ENCODE data around the gene MAP3K2.

Gene MAP3K2, protein sequence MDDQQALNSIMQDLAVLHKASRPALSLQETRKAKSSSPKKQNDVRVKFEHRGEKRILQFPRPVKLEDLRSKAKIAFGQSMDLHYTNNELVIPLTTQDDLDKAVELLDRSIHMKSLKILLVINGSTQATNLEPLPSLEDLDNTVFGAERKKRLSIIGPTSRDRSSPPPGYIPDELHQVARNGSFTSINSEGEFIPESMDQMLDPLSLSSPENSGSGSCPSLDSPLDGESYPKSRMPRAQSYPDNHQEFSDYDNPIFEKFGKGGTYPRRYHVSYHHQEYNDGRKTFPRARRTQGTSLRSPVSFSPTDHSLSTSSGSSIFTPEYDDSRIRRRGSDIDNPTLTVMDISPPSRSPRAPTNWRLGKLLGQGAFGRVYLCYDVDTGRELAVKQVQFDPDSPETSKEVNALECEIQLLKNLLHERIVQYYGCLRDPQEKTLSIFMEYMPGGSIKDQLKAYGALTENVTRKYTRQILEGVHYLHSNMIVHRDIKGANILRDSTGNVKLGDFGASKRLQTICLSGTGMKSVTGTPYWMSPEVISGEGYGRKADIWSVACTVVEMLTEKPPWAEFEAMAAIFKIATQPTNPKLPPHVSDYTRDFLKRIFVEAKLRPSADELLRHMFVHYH

DNA sequence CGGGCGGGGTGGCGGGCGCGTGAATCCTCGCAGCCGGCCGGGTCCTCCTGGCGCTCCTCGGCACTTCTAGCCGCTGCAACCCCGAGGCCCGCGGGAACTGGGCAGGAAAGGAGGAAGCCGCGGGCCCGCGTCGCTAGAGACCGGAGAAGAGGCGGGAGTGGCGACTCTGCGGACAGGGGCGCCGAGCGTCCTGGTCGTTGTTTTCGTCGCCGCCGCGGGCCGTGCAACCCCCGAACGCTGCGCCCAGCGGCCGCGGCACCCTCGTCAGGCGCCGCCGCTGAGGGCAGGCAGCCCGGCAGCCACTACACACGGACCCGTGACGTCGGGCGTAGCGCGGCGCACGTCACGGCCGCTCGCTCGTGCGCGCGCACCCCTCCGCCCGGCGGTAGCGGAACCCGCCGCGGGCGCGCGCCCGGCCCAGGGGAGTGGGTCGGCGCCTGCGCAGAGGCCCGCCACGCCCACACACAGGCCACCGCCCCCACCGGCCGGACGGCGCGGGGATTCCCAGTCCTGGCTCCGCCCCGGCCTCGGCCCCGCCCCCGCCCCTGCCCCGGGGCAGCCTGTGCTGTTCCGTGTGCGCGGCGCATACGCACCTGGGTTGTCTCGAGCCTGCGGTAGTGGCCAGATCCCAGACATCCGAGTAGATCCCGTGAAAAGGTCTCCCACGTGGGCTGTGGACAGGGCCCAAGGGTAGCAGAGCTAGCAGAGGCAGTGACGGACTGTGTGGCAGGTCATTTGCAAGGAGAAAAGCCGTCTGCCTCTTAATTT is at the start of gene MAP3K2:
TSS of gene MAP3K2 (minus strand) at position 321 of the 768 bp plus-strand sequence. CDS start 44,846 bp downstream, outside the sequence.
- DNase-seq: peak; percentile 87

DNA sequence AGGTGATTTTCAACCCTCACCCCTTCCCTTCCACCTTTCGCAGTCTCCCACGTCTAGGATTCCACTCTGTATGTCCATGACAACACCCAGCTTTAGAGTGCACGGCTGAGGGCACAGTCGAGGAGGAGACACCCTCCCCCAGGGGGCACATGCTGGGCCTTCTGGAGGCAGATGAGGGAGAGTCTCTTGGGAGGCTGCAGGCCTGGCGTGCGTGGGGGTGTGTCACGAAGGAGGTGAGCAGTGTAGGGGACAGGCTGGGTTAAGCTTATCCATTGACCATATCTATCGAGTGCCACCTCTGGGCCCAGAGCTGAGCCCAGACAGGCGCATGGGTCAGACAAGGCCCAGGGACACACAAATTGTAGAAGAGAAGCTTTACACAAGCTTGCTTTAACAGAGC is 49.3 kb upstream of the MAP3K2 start:
- DNase-seq: no peak

DNA sequence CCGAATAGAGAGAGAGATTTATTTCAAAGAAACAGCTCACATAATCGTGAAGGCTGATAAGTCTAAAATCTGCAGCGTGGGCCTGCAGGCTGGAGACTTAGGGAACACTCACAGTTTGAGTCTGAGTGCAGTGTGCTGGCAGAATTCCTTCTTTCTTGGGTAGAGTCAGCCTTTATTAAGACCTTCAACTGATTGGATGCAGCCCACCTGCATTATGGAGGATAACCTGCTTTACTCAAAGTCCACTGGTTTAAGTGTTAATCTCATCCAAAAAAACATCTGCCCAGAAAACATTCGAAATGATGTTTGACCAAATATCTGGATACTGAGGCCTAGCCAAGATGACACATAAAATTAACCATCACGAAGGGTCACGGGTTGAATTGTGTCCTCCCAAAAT is 46.7 kb upstream of the MAP3K2 start:
- DNase-seq: no peak

DNA sequence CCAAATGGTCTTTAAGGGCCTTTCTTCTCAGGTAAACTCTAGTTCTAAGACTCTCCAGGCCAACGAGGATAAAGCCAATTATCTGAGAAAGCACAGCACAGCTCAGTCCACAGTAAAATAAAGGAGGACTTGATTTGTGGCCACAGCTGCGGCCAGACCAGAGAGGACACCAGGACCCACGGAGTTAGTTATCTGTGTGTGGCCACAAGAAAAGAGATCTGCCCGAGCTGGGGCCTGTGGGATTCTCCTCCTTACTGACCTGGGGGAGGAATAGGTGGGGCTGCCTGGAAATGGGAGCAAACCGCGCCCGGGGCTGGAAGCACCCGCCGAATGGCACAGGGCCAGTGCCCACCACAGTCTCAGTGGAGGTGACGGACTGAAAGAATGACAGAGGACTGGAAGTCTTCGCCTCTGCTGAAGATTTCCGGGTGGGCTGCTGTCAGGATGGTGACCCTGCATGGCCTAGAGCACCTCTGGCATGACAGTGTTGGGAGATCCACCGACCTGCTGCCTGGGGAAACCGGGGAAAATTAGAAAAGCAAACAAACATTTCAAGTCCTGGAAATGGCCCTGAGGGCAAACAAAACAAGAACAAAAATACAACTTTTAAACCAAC is 43.7 kb upstream of the MAP3K2 start:
- DNase-seq: no peak

DNA sequence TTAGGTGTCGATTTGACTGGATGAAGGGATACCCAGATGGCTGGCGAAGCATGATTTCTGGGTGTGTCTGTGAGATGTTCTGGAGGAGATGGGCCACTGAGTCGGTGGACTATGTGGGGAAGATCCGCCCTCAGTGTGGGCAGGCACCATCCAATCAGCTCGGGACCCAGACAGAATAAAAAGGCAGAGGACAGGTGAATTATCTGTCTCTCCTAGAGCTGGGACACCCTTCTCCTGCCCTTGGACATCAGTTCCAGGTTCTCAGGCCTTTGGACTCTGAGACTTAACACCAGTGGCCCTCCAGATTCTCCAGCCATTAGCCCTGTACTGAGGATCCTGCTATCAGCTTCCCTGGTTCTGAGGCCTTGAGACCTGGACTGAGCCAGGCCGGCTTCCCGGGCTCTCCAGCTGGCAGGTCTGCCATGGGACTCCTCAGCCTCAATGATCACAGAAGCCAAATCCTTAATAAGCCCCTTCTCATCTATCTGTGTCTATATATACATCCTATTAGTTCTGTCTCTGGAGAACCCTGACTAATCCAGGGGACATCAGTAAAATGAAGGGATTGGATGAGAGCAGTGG is 42.2 kb upstream of the MAP3K2 start:
- no peak for DNase-seq

DNA sequence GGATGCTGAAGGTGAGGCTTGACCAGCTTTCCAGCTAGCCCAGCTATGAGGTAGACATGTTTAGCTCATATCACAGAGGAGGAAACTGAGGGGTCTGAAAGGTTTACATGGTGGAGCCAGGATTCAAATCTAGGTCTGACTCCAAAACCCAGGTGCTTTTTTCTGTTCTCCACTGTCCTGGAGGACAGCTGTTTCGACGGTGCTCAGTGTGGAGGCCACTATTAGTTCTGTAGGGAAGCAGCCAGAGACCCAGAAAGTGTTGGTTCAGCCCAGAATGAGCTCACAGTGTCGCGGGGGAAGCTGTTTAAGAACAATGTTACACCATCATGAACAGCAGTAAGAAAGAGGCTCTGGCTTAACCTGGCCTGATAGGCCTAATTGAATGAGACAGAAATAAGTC is 41.5 kb upstream of the MAP3K2 start:
- DNase-seq: no peak

DNA sequence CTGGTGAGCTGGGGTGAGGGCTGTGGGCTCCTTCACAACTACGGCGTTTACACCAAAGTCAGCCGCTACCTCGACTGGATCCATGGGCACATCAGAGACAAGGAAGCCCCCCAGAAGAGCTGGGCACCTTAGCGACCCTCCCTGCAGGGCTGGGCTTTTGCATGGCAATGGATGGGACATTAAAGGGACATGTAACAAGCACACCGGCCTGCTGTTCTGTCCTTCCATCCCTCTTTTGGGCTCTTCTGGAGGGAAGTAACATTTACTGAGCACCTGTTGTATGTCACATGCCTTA is 41.0 kb upstream of the MAP3K2 start:
- DNase-seq: no peak

DNA sequence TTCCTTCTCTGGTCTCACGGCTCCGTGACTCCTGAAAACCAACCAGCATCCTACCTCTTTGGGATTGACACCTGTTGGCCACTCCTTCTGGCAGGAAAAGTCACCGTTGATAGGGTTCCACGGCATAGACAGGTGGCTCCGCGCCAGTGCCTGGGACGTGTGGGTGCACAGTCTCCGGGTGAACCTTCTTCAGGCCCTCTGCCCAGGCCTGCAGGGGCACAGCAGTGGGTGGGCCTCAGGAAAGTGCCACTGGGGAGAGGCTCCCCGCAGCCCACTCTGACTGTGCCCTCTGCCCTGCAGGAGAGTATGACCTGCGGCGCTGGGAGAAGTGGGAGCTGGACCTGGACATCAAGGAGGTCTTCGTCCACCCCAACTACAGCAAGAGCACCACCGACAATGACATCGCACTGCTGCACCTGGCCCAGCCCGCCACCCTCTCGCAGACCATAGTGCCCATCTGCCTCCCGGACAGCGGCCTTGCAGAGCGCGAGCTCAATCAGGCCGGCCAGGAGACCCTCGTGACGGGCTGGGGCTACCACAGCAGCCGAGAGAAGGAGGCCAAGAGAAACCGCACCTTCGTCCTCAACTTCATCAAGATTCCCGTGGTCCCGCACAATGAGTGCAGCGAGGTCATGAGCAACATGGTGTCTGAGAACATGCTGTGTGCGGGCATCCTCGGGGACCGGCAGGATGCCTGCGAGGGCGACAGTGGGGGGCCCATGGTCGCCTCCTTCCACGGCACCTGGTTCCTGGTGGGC is 40.5 kb upstream of the MAP3K2 start:
- DNase-seq: no peak

DNA sequence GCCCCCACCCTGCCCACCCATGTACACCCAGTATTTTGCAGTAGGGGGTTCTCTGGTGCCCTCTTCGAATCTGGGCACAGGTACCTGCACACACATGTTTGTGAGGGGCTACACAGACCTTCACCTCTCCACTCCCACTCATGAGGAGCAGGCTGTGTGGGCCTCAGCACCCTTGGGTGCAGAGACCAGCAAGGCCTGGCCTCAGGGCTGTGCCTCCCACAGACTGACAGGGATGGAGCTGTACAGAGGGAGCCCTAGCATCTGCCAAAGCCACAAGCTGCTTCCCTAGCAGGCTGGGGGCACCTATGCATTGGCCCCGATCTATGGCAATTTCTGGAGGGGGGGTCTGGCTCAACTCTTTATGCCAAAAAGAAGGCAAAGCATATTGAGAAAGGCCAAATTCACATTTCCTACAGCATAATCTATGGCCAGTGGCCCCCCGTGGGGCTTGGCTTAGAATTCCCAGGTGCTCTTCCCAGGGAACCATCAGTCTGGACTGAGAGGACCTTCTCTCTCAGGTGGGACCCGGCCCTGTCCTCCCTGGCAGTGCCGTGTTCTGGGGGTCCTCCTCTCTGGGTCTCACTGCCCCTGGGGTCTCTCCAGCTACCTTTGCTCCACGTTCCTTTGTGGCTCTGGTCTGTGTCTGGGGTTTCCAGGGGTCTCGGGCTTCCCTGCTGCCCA is 39.7 kb upstream of the MAP3K2 start:
- no peak for DNase-seq

DNA sequence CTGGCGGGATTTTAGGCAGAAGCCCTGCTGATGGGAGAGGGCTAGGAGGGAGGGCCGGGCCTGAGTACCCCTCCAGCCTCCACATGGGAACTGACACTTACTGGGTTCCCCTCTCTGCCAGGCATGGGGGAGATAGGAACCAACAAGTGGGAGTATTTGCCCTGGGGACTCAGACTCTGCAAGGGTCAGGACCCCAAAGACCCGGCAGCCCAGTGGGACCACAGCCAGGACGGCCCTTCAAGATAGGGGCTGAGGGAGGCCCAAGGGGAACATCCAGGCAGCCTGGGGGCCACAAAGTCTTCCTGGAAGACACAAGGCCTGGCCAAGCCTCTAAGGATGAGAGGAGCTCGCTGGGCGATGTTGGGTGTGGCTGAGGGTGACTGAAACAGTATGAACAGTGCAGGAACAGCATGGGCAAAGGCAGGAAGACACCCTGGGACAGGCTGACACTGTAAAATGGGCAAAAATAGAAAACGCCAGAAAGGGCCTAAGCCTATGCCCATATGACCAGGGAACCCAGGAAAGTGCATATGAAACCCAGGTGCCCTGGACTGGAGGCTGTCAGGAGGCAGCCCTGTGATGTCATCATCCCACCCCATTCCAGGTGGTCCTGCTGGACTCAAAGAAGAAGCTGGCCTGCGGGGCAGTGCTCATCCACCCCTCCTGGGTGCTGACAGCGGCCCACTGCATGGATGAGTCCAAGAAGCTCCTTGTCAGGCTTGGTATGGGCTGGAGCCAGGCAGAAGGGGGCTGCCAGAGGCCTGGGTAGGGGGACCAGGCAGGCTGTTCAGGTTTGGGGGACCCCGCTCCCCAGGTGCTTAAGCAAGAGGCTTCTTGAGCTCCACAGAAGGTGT is 39.0 kb upstream of the MAP3K2 start:
- DNase-seq: no peak

DNA sequence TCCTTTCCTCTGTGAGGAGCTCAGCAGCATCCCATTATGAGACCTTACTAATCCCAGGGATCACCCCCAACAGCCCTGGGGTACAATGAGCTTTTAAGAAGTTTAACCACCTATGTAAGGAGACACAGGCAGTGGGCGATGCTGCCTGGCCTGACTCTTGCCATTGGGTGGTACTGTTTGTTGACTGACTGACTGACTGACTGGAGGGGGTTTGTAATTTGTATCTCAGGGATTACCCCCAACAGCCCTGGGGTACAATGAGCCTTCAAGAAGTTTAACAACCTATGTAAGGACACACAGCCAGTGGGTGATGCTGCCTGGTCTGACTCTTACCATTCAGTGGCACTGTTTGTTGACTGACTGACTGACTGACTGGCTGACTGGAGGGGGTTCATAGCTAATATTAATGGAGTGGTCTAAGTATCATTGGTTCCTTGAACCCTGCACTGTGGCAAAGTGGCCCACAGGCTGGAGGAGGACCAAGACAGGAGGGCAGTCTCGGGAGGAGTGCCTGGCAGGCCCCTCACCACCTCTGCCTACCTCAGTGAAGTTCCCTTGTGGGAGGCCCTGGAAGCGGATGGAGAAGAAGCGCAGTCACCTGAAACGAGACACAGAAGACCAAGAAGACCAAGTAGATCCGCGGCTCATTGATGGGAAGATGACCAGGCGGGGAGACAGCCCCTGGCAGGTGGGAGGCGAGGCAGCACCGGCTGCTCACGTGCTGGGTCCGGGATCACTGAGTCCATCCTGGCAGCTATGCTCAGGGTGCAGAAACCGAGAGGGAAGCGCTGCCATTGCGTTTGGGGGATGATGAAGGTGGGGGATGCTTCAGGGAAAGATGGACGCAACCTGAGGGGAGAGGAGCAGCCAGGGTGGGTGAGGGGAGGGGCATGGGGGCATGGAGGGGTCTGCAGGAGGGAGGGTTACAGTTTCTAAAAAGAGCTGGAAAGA is 38.0 kb upstream of the MAP3K2 start:
- no peak for DNase-seq

DNA sequence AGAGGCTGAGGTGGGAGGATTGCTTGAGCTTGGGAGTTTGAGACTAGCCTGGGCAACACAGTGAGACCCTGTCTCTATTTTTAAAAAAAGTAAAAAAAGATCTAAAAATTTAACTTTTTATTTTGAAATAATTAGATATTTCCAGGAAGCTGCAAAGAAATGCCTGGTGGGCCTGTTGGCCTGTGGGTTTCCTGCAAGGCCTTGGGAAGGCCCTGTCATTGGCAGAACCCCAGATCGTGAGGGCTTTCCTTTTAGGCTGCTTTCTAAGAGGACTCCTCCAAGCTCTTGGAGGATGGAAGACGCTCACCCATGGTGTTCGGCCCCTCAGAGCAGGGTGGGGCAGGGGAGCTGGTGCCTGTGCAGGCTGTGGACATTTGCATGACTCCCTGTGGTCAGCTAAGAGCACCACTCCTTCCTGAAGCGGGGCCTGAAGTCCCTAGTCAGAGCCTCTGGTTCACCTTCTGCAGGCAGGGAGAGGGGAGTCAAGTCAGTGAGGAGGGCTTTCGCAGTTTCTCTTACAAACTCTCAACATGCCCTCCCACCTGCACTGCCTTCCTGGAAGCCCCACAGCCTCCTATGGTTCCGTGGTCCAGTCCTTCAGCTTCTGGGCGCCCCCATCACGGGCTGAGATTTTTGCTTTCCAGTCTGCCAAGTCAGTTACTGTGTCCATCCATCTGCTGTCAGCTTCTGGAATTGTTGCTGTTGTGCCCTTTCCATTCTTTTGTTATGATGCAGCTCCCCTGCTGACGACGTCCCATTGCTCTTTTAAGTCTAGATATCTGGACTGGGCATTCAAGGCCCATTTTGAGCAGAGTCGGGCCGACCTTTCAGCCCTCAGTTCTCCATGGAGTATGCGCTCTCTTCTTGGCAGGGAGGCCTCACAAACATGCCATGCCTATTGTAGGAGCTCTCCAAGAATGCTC is 37.1 kb upstream of the MAP3K2 start:
- no peak for DNase-seq

DNA sequence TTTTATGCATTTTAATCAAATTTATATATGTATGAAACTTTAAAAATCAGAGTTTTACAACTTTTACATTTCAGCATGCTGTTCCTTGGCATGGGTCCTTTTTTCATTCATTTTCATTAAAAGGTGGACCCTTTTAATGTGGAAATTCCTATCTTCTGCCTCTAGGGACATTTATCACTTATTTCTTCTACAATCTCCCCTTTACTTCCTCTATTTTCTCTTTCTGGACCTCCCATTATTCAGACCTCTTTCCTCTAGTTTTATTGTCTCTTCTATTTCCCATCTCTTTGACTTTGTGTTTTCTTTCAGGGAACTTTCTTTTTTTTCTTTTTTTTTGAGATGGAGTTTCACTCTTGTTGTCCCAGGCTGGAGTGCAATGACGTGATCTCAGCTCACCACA is 36.1 kb upstream of the MAP3K2 start:
- DNase-seq: no peak

DNA sequence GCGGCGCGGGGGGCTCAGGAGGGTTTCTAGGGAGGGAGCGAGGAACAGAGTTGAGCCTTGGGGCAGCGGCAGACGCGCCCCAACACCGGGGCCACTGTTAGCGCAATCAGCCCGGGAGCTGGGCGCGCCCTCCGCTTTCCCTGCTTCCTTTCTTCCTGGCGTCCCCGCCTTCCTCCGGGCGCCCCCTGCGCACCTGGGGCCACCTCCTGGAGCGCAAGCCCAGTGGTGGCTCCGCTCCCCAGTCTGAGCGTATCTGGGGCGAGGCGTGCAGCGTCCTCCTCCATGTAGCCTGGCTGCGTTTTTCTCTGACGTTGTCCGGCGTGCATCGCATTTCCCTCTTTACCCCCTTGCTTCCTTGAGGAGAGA is 35.7 kb upstream of the MAP3K2 start:
- peak; percentile 27 for DNase-seq

DNA sequence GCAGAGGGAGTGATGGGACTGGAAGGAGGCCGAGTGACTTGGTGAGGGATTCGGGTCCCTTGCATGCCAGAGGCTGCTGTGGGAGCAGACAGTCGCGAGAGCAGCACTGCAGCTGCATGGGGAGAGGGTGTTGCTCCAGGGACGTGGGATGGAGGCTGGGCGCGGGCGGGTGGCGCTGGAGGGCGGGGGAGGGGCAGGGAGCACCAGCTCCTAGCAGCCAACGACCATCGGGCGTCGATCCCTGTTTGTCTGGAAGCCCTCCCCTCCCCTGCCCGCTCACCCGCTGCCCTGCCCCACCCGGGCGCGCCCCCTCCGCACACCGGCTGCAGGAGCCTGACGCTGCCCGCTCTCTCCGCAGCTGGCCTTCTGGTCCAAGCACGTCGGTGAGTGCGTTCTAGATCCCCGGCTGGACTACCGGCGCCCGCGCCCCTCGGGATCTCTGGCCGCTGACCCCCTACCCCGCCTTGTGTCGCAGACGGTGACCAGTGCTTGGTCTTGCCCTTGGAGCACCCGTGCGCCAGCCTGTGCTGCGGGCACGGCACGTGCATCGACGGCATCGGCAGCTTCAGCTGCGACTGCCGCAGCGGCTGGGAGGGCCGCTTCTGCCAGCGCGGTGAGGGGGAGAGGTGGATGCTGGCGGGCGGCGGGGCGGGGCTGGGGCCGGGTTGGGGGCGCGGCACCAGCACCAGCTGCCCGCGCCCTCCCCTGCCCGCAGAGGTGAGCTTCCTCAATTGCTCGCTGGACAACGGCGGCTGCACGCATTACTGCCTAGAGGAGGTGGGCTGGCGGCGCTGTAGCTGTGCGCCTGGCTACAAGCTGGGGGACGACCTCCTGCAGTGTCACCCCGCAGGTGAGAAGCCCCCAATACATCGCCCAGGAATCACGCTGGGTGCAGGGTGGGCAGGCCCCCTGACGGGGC is 35.0 kb upstream of the MAP3K2 start:
- no peak for DNase-seq

DNA sequence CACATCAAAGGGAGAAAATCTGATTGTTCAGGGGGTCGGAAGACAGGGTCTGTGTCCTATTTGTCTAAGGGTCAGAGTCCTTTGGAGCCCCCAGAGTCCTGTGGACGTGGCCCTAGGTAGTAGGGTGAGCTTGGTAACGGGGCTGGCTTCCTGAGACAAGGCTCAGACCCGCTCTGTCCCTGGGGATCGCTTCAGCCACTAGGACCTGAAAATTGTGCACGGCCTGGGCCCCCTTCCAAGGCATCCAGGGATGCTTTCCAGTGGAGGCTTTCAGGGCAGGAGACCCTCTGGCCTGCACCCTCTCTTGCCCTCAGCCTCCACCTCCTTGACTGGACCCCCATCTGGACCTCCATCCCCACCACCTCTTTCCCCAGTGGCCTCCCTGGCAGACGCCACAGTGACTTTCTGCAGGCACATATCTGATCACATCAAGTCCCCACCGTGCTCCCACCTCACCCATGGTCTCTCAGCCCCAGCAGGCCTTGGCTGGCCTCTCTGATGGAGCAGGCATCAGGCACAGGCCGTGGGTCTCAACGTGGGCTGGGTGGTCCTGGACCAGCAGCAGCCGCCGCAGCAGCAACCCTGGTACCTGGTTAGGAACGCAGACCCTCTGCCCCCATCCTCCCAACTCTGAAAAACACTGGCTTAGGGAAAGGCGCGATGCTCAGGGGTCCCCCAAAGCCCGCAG is 34.2 kb upstream of the MAP3K2 start:
- no peak for DNase-seq

All from NCI-H526 treated with DMSO at 0.1 percent for 48 hours (cell line).